GM21737 (cell line): Measurements from ENCODE around the gene JSRP1.

ENCODE experiments used
- ATAC-seq: cut with Tn5 transposase; IDR thresholded peaks from one replicate; pipeline ENCODE4 v1.9.1; 2021; ENCODE audit warnings: mild to moderate bottlenecking, moderate library complexity; ENCODE audit not compliant: unreplicated experiment

Gene JSRP1

GRCh38 chr19:2216361-2217225 is 39.6 kb downstream of the JSRP1 start:
- ATAC-seq: no peak

- no peak for ATAC-seq
Observed at GRCh38 chr19:2215281-2215751, 40.9 kb downstream of the JSRP1 start.

DNA sequence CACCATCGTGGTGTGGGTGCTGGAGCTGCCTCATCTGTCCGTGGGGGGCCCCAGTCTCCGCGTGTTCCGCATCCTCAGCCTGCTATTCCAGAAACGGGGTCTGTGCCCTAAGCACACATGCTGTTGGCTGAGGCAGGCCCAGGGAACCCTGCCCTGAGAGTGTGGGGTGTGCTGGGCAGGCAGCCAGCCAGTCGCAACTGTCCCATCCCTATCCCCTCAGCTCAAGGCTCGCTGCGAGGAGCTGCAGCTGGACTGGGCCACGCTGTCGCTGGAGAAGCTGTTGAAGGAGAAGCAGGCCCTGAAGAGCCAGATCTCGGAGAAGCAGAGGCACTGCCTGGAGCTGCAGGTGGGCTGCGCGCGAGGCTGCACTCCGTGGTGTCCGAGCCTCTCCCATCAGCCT is 42.0 kb downstream of the JSRP1 start:
- no peak for ATAC-seq

- ATAC-seq: no peak
Observed at GRCh38 chr19:2213799-2214198, 42.4 kb downstream of the JSRP1 start.

GRCh38 chr19:2212861-2213711 is 43.1 kb downstream of the JSRP1 start:
- no peak for ATAC-seq

- ATAC-seq: no peak
Observed at GRCh38 chr19:2210987-2211740, 45.1 kb downstream of the JSRP1 start.

DNA sequence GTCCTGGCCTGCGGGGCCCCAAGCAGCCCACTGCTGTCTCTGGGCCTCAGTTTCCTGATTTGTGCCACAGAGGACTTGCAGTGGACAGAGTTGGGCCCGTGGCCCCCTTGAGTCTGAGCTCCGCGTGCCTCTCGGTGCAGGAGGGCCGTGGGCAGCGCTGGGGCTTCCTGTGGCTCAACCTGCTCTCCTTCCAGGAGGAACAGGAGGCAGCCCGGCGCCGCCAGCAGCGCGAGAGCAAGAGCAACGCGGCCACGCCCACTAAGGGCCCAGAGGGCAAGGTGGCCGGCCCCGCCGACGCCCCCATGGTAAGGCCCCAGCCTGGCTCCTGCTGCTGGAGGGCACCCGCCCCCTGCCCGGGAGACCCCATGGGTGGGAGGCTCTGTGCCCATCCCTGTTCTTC is 46.0 kb downstream of the JSRP1 start:
- ATAC-seq: no peak

GRCh38 chr19:2209408-2209807 is 46.8 kb downstream of the JSRP1 start:
- ATAC-seq: no peak

GRCh38 chr19:2208975-2209374 is 47.2 kb downstream of the JSRP1 start:
- no peak for ATAC-seq

DNA sequence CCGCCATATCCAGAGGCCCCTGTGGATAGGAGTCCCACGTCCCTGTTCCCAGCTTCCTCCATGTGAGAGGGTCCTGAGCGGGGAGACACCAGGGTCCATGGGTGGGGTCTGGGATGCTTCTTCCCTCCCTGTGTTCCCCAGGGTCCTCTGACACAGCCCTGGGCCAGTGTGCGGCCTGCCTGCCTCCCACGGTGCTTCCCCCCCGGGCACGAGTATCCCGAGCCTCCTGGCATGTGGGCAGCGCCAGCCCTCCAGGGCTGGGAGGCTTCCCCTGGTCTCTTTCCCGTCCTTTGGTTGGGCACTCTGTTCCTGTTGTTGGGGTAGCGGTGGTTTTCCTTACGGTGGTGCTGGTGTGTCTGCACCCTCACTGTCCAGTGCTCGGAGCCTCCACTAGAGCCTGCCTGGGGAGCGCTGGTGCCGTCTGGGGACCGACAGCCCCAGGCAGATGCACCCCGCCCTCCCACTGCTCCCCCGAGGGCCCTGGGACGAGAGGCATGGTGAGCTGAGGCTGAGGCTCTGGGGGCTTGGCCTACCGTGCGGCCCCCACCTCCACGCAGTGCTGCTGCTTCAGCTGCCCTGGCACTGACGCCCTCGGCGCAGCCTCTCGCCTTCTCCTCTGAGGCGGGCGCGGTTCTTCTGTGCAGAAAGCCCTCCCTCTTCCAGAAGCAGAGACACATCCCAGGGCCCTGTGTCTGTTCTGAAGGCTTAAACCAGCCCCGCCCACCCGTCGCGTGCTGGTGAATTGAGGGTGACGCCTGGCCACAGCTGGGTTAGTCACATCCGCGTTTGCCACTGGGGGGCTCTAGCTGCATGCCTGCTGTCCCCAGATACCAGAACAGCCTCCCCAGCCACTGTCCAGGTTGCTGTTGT is 48.0 kb downstream of the JSRP1 start:
- no peak for ATAC-seq

GRCh38 chr19:2207008-2207407 is 49.2 kb downstream of the JSRP1 start:
- ATAC-seq: no peak

GRCh38 chr19:2202366-2202765 is 53.9 kb downstream of the JSRP1 start:
- ATAC-seq: no peak
